ENCODE measurements around the gene ADRA2B.

GRCh38 chr2:96114546-96114902, 1.8 kb downstream of the ADRA2B start:
- TF ChIP-seq CTCF (IDR thresholded peaks at IDR 0.05) (no peak), POLR2AphosphoS5 (IDR thresholded peaks at IDR 0.05) (no peak), POLR2A (IDR thresholded peaks at IDR 0.05) (no peak)

All from upper lobe of left lung (tissue), 4 donors.